Measurements from ENCODE around the gene ANGEL1.

GRCh38 chr14:76754586-76754985 is 58.1 kb downstream of the ANGEL1 start:
- TF ChIP-seq REST (IDR thresholded peaks at IDR 0.05; ENCODE audit: borderline replicate concordance in 1 of 2, low read depth in 1 of 2, low read length in 2 of 2) (no peak), JUND (CRISPR knock-in tag; IDR thresholded peaks at IDR 0.05) (no peak), RARG (CRISPR knock-in tag; IDR thresholded peaks at IDR 0.05; ENCODE audit: low read depth) (no peak), RFX5 (IDR thresholded peaks at IDR 0.05; ENCODE audit: low read depth, low read length) (no peak), PRDM4 (CRISPR knock-in tag; IDR thresholded peaks at IDR 0.05; ENCODE audit: borderline replicate concordance) (no peak)

All from HepG2 (cell line).